ENCODE measurements around the gene TMEM126B.
"Not testable (repeated sequence)": the region's sequence is repeated elsewhere in the genome, so short reads cannot be mapped to it uniquely, and the experiment has no call there.

The TMEM126B gene

DNA sequence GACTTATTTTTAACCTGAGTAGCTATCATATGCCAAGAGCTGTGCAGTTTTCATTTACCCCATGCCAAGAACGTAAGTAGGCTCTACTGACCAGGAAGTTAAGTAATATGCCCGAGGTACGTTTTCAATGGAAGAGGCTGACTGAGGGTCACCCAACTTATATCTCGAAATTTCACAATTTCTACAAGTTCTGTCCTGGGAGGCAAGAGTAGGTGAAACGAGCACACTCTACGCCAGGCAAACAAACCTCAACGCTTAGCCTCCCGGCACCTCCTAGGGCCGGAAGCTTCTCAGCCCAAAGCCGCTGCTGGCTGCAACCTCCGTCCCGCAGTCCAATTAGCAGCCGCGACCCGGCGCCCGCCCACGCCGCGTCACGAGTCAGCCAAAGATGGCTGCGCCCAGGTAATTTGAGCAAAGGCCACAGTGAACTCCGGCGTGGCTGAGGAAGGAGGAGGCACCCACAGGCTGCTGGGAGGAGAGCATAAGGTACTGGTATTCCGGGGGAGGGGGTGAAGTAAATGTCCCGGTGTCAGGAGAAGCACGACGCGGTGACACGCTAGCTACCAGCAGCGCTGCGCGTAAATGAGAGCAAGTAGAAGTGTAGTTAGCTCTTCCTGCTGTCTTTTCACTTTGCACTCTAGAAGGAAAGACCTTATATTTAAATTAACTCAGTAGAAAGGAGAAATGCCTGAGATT, 19.4 kb downstream of the TMEM126B start, which contains the start of gene TMEM126A:
Gene TMEM126A (plus strand): TSS at position 364 of the 696 bp plus-strand sequence. CDS start 2,289 bp downstream, outside the sequence.
- DNase-seq (ENCODE audit: low spot score) = peak; percentile 93

GRCh38 chr11:85651118-85651517, 22.7 kb downstream of the TMEM126B start:
- DNase-seq (ENCODE audit: low spot score) = no peak

DNA sequence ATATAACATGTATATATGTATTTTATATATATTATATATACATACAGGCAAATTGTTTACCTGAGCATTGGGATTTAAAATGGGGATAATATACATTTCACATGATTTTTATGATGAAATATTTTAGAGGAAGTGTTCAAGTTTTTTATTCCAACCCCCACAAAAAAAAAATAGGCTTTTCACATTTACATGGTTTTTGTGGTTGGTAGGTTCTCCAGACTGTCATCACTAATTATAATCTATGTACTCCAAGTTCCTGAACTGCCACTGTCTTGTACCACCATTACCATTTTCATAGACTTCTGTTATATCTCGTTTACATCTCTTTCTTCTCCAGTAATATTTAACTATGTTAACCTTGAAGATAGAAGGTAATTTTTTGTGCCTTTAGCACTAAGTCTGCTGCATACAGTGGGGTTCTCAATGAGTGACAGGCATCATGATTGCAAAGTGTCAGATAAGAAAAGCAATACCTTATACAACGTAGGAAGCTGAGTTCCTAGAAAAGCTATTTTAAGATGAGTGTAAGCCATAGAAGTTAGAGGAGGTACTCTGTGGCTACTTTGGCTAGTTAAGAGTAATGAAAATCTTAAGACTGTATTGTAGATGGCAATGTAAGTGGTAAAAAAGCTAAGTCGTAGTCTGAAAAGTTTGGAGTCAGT, 24.5 kb downstream of the TMEM126B start:
- no peak for DNase-seq (ENCODE audit: low spot score)

DNA sequence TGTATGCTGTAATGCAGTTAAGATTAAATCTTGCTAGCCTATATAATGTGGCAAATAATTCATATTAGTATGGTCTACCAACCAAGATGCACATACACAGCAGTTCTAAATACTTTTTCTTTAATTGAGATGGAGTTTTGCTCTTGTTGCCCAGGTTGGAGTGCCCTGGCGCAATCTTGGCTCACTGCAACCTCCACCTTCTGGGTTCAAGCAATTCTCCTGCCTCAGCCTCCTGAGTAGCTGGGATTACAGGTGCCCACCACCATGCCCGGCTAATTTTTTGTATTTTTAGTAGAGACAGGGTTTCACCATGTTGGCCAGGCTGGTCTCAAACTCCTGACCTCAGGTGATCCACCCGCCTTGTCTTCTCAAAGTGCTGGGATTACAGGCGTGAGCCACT, 25.9 kb downstream of the TMEM126B start:
- DNase-seq (ENCODE audit: low spot score) = not testable (repeated sequence)

DNA sequence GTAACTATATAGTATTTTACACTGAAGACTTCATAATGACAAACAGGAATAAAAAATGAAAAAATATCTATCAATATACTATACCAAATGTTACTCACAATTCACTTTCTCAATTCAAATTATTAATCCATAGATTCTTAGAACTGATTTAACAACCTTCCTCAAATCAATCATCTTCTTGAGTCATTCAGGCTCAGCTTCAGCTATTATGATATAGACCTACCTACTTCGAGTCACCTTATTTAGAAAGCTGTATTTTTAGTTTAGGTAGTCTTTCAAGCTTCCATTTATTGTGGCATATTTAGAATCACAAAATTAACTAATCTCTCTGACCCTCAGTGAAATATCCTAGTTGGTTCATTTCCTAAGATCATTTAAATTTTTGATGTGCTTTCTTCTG, 28.4 kb downstream of the TMEM126B start:
- no peak for DNase-seq (ENCODE audit: low spot score)

- DNase-seq (ENCODE audit: low spot score) = no peak
Observed at GRCh38 chr11:85658180-85658579, 29.8 kb downstream of the TMEM126B start.

- DNase-seq (ENCODE audit: low spot score) = no peak
Observed at GRCh38 chr11:85661972-85662664, 33.7 kb downstream of the TMEM126B start.

- no peak for DNase-seq (ENCODE audit: low spot score)
Observed at GRCh38 chr11:85663080-85663752, 34.8 kb downstream of the TMEM126B start.

GRCh38 chr11:85663753-85664614, 35.6 kb downstream of the TMEM126B start:
- peak; percentile 73 for DNase-seq (ENCODE audit: low spot score)

- peak; percentile 94 for DNase-seq (ENCODE audit: low spot score)
Observed at GRCh38 chr11:85664615-85665481, 36.5 kb downstream of the TMEM126B start, which contains the start of gene CREBZF. Gene CREBZF (minus strand): TSS chr11:85665129. CDS start chr11:85664875, 254 bp downstream.

GRCh38 chr11:85665733-85666132, 37.3 kb downstream of the TMEM126B start:
- DNase-seq (ENCODE audit: low spot score) = no peak

DNA sequence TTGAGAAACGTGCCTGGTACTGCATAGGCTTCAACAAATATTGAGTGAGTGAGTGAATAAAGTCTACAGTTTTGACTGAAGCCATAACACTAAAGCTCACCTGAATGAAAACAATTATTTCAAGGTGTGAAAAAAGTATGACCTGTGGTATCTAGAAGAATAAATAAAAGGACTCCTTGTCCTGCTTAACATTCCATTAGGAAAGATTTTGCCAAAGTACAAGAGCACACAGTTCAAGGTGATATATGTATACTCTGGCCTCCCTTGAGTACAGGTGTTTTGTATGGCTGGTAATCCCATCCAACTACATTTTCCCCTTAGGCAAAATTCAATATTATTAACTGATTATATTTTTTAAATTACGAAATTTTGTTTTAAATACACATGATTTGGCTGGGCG, 38.3 kb downstream of the TMEM126B start:
- no peak for DNase-seq (ENCODE audit: low spot score)

GRCh38 chr11:85668157-85668556, 39.8 kb downstream of the TMEM126B start:
- no peak for DNase-seq (ENCODE audit: low spot score)

DNA sequence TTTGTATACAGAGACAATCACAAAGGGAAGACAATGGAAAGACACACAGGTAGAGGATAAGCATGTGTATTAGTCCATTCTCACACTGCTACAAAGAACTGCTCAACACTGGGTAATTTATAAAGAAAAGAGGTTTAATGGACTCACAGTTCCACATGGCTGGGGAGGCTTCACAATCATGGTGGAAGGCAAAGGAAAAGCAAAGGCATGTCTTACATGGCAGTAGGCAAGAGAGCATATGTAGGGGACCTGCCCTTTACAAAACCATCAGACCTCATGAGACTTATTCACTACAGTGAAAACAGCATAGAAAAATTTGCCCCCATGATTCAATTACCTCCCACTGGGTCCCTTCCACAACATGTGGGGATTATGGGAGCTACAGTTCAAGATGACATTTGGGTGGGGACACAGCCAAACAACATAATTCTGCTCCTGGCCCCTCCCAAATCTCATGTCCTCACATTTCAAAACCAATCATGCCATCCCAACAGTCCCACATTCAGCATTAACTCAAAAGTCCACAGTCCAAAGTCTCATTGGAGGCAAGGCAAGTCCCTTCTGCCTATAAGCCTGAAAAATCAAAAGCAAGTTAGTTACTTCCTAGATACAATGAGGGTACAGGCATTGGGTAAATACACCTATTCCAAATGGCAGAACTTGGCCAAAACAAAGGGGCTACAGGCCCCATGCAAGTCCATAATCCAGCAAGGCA, 42.7 kb downstream of the TMEM126B start:
- not testable (repeated sequence) for DNase-seq (ENCODE audit: low spot score)

DNA sequence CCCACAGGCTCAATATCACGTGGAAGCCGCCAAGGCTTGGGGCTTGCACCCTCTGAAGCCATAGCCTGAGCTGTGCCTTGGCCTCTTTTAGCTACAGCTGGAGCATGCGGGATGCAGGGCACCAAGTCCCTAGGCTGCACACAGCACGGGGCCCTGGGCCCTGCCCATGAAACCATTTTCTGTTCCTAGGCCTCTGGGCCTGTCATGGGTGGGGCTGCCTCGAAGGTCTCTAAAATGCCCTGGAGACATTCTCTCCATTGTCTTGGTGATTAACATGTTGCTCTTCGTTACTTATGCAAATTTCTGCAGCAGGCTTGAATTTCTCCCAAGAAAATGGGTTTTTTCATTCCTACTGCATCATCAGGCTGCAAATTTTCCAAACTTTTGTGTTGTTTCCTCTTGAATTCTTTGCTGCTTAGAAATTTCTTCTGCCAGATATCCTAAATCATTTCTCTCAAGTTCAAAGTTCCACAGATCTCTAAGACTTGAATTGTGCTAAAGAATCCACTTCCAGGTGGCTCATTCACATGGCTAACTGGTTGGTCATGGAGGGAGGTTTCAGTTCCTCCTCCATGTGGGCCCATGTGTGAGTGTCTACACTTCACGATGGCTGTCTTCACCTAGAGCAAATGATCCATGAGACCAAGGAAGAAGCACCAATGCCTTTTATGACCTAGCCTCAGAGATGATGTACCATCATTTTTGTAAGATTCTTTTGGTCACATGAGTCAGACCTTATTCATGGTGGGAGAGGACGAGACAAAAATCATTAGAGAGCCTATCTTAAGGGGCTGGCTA, 43.9 kb downstream of the TMEM126B start:
- no peak for DNase-seq (ENCODE audit: low spot score)

- no peak for DNase-seq (ENCODE audit: low spot score)
Observed at GRCh38 chr11:85673393-85673792, 45.0 kb downstream of the TMEM126B start.

GRCh38 chr11:85679576-85679975, 51.2 kb downstream of the TMEM126B start:
- DNase-seq (ENCODE audit: low spot score) = peak; percentile 92

GRCh38 chr11:85680897-85681296, 52.5 kb downstream of the TMEM126B start:
- peak; percentile 97 for DNase-seq (ENCODE audit: low spot score)

Measured in cerebellar cortex (tissue), 1 donor.